Measurements from ENCODE around the gene BBLN. TPM values are rescaled to one million over a fixed set of nuclear protein-coding genes. Genes with fewer than 3 reads are reported as not detected.
"Not testable (repeated sequence)": the region's sequence is repeated elsewhere in the genome, so short reads cannot be mapped to it uniquely, and the experiment has no call there.

Gene BBLN
- total RNA-seq, 1 experiment from 2014 or later, result 119 TPM

GRCh38 chr9:128124451-128124850, 35.6 kb upstream of the BBLN start:
- no peak for DNase-seq (ENCODE audit: low read depth)

GRCh38 chr9:128124873-128125579, 35.0 kb upstream of the BBLN start:
- DNase-seq (ENCODE audit: low read depth), result peak; percentile 55

- DNase-seq (ENCODE audit: low read depth), result no peak
These were observed 34.3 kb upstream of the BBLN start for GRCh38 chr9:128125580-128126354.

- DNase-seq (ENCODE audit: low read depth), result peak; percentile 76
These were observed 32.5 kb upstream of the BBLN start, which contains the start of gene PTGES2 for GRCh38 chr9:128127568-128127989. PTGES2 (minus strand) TSS chr9:128127729; CDS start chr9:128127717, 12 bp downstream.

- DNase-seq (ENCODE audit: low read depth), result peak; percentile 85
These were observed 31.9 kb upstream of the BBLN start for GRCh38 chr9:128127990-128128835.

GRCh38 chr9:128128836-128129590, 31.1 kb upstream of the BBLN start:
- no peak for DNase-seq (ENCODE audit: low read depth)

- not testable (repeated sequence) for DNase-seq (ENCODE audit: low read depth)
These were observed 30.0 kb upstream of the BBLN start for GRCh38 chr9:128129976-128130590.

GRCh38 chr9:128130651-128131050, 29.4 kb upstream of the BBLN start:
- not testable (repeated sequence) for DNase-seq (ENCODE audit: low read depth)

GRCh38 chr9:128131346-128131745, 28.7 kb upstream of the BBLN start:
- DNase-seq (ENCODE audit: low read depth), result not testable (repeated sequence)

GRCh38 chr9:128132139-128132538, 27.9 kb upstream of the BBLN start:
- DNase-seq (ENCODE audit: low read depth), result not testable (repeated sequence)

GRCh38 chr9:128135561-128135960, 24.5 kb upstream of the BBLN start:
- not testable (repeated sequence) for DNase-seq (ENCODE audit: low read depth)

GRCh38 chr9:128136816-128137793, 23.0 kb upstream of the BBLN start:
- peak; percentile 84 for DNase-seq (ENCODE audit: low read depth)

- DNase-seq (ENCODE audit: low read depth), result no peak
These were observed 22.1 kb upstream of the BBLN start for GRCh38 chr9:128138001-128138400.

GRCh38 chr9:128139621-128140020, 20.4 kb upstream of the BBLN start:
- no peak for DNase-seq (ENCODE audit: low read depth)

- no peak for DNase-seq (ENCODE audit: low read depth)
These were observed 18.5 kb upstream of the BBLN start for GRCh38 chr9:128141604-128142003.

GRCh38 chr9:128142061-128142460, 18.0 kb upstream of the BBLN start:
- no peak for DNase-seq (ENCODE audit: low read depth)

- DNase-seq (ENCODE audit: low read depth), result no peak
These were observed 17.5 kb upstream of the BBLN start for GRCh38 chr9:128142596-128142995.

- no peak for DNase-seq (ENCODE audit: low read depth)
These were observed 16.4 kb upstream of the BBLN start for GRCh38 chr9:128143525-128144238.
